Ecto neural progenitor cell (in vitro differentiated cells): Measurements from ENCODE around the gene CDKAL1.

Experiments used
- DNase-seq: peaks from one replicate; pipeline ENCODE4 v3.0.0-alpha.2; 2018; ENCODE audit warnings: low spot score

The CDKAL1 gene

GRCh38 chr6:20840675-20841074 lies 306.4 kb downstream of the CDKAL1 start:
- no peak for DNase-seq

- no peak for DNase-seq
Measured at GRCh38 chr6:20841806-20842205, 307.5 kb downstream of the CDKAL1 start.

GRCh38 chr6:20845592-20845991 lies 311.3 kb downstream of the CDKAL1 start:
- DNase-seq, result no peak

GRCh38 chr6:20846602-20847028 lies 312.4 kb downstream of the CDKAL1 start:
- DNase-seq, result no peak

GRCh38 chr6:20847904-20848303 lies 313.6 kb downstream of the CDKAL1 start:
- no peak for DNase-seq

- no peak for DNase-seq
Measured at GRCh38 chr6:20850686-20851416, 316.6 kb downstream of the CDKAL1 start.

GRCh38 chr6:20851795-20852194 lies 317.5 kb downstream of the CDKAL1 start:
- no peak for DNase-seq

- DNase-seq, result no peak
Measured at GRCh38 chr6:20853828-20854227, 319.6 kb downstream of the CDKAL1 start.

- DNase-seq, result no peak
Measured at GRCh38 chr6:20856681-20857288, 322.5 kb downstream of the CDKAL1 start.

- no peak for DNase-seq
Measured at GRCh38 chr6:20861481-20861880, 327.2 kb downstream of the CDKAL1 start.

- DNase-seq, result no peak
Measured at GRCh38 chr6:20866036-20866435, 331.8 kb downstream of the CDKAL1 start.

- no peak for DNase-seq
Measured at GRCh38 chr6:20866935-20867703, 332.9 kb downstream of the CDKAL1 start.

GRCh38 chr6:20868397-20869096 lies 334.3 kb downstream of the CDKAL1 start:
- no peak for DNase-seq

GRCh38 chr6:20870021-20870420 lies 335.8 kb downstream of the CDKAL1 start:
- no peak for DNase-seq

GRCh38 chr6:20870493-20870892 lies 336.2 kb downstream of the CDKAL1 start:
- DNase-seq, result no peak

- no peak for DNase-seq
Measured at GRCh38 chr6:20873425-20874190, 339.4 kb downstream of the CDKAL1 start.

GRCh38 chr6:20875369-20875963 lies 341.2 kb downstream of the CDKAL1 start:
- no peak for DNase-seq

- no peak for DNase-seq
Measured at GRCh38 chr6:20876036-20876435, 341.8 kb downstream of the CDKAL1 start.

GRCh38 chr6:20876561-20876960 lies 342.3 kb downstream of the CDKAL1 start:
- no peak for DNase-seq

GRCh38 chr6:20877008-20877937 lies 343.0 kb downstream of the CDKAL1 start:
- DNase-seq, result no peak
